ENCODE results near the gene INSC.

DNA sequence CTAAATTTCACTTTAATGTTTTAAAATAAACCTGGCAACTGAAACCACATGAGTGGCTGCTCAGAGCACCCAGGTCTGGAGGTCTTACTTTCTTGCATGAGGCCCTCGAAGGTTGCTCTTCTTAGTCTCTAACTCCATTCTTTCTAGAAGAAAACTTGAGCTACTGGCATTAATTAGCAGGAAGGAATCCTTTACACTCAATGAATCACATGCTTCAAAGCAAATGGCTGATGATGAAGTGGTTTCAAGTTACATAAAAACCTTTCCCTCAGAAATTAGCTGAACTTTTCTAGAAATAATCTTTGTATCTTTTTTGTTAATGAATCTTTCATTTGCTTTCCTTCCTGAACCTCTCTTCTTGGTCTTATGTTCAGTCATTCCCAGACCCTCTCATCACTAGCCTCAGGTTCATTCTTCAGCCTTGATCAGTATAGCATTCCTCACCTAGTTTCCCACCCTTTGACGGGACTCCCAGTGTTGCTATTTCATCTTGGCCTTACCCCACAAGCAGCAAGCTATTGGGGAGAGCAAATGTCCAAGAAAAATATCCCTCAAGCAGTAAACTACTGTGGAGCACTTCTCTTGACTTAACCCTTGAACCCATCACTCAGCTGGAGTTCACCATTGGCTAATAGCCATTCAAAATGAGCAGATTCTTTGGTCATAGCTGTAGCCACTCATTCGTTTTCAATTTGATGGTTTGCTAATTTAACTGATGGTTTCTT is 75.1 kb downstream of the INSC start:
- TF ChIP-seq, protein P1, sequence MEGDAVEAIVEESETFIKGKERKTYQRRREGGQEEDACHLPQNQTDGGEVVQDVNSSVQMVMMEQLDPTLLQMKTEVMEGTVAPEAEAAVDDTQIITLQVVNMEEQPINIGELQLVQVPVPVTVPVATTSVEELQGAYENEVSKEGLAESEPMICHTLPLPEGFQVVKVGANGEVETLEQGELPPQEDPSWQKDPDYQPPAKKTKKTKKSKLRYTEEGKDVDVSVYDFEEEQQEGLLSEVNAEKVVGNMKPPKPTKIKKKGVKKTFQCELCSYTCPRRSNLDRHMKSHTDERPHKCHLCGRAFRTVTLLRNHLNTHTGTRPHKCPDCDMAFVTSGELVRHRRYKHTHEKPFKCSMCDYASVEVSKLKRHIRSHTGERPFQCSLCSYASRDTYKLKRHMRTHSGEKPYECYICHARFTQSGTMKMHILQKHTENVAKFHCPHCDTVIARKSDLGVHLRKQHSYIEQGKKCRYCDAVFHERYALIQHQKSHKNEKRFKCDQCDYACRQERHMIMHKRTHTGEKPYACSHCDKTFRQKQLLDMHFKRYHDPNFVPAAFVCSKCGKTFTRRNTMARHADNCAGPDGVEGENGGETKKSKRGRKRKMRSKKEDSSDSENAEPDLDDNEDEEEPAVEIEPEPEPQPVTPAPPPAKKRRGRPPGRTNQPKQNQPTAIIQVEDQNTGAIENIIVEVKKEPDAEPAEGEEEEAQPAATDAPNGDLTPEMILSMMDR (conservative IDR thresholded peaks at IDR 0.05; ENCODE audit: low read depth, low read length), result no peak
- TF ChIP-seq POLR2A (IDR thresholded peaks at IDR 0.05; ENCODE audit: low read depth, low read length) (no peak), MXI1 (IDR thresholded peaks at IDR 0.05; ENCODE audit: borderline replicate concordance, low read depth, low read length) (no peak), MAFK (IDR thresholded peaks at IDR 0.05; ENCODE audit: low read depth, low read length) (no peak), RFX5 (IDR thresholded peaks at IDR 0.05; ENCODE audit: low read depth, low read length) (no peak), CEBPB (IDR thresholded peaks at IDR 0.05; ENCODE audit: low read depth, low read length) (no peak), SMC3 (IDR thresholded peaks at IDR 0.05; ENCODE audit: low read depth, low read length) (no peak)
